ENCODE data around the gene SLF2. TPM values are rescaled to one million over a fixed set of nuclear protein-coding genes. Genes with fewer than 3 reads are reported as not detected.
A peak's percentile ranks its signal among the peaks of the same experiment; 100 is the strongest.

SLF2 gene
- total RNA-seq, 4 donors from 2014 or later = 22.1 to 32.4 (median 25.6) TPM

DNA sequence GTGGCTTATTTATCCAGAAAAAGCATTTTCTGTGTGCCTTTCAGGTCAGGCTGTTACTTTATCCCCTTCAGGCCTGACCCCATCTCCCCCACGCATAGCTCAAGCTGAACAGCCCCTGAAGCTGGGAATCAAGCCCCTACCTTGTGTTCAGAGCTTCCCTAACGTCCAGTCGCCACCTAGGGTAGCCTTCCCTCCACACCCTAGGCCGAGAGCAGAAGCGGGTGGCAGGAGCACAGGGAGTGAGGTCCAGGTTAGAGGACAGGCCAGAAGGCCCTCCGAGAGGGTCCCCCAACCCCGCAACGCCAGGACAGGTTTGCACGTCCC lies 56.1 kb downstream of the SLF2 start:
- Histone ChIP-seq H3K36me3 (peaks cover 0 to 29% of the 10 kb centered on the region in 2 donors), H3K9me3 (no peaks in the 10 kb centered on the region), H3K4me3 (peak overlapping the region; percentile 32 to 62), H3K4me1 (peaks cover 0 to 21% (median 11%) of the 10 kb centered on the region in 3 donors), H3K27ac (peak overlapping the region in 1 of 4 donors; percentile 54), H3K27me3 (no peaks in the 10 kb centered on the region)
- WGBS, 2 donors (ENCODE audit: low coverage in 1 of 2) = 20% methylated on average over 1 of the region's 9 CpGs; no CpG with 5 or more reads in 1 of the 2 donors
- ATAC-seq = peak; percentile 8
- no peak for TF ChIP-seq POLR2A (IDR thresholded peaks at IDR 0.05)
- no peak for TF ChIP-seq POLR2AphosphoS5 (IDR thresholded peaks at IDR 0.05)
- TF ChIP-seq, protein P1, sequence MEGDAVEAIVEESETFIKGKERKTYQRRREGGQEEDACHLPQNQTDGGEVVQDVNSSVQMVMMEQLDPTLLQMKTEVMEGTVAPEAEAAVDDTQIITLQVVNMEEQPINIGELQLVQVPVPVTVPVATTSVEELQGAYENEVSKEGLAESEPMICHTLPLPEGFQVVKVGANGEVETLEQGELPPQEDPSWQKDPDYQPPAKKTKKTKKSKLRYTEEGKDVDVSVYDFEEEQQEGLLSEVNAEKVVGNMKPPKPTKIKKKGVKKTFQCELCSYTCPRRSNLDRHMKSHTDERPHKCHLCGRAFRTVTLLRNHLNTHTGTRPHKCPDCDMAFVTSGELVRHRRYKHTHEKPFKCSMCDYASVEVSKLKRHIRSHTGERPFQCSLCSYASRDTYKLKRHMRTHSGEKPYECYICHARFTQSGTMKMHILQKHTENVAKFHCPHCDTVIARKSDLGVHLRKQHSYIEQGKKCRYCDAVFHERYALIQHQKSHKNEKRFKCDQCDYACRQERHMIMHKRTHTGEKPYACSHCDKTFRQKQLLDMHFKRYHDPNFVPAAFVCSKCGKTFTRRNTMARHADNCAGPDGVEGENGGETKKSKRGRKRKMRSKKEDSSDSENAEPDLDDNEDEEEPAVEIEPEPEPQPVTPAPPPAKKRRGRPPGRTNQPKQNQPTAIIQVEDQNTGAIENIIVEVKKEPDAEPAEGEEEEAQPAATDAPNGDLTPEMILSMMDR (IDR thresholded peaks at IDR 0.05) = no peak
- no peak for TF ChIP-seq EP300 (IDR thresholded peaks at IDR 0.05)

DNA sequence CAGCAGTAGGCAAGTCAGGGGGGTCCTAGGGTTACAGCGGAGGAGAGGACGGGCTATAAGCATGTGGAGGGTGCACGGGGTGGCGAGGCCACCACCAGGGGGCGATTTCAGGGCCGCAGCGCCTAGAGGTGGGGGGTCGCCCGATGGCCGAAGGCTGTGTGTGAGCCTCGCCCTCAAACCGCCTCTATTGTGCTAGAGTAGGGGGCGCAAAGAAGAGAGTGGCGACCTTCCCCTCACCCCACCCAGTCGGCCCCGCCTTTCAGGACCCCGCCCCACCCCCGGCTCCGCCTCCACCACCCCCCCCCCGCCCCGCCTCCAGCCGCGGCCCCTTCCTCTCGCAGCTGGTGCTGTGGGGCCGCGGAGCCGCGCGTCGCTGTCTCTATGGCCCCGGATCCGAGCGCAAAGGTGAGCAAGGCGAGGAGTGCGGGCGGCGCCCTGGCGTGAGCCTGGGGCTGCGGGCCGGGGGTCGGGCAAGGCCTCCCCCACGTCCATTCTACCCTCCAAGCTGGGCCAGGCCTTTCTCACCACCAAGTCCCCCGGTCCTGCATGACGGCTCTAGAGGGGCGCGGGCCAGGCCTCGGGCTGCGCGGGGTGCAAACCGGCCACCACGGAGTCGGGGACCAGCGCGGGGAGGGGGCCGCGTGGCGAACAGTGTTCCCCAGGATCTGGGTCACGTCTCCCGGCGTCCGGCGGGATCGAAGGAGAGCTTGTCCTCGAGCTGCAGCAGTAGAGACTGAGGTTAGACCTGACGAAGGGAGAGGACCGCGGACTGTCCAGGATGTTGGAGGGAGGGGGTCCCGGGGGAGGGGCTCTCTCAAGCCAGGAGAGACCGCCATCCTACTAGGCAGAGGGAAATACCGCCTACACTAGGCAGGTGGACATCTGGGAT lies 56.7 kb downstream of the SLF2 start, which contains the start of gene SEMA4G:
SEMA4G (plus strand) TSS at position 318 of the 889 bp plus-strand sequence. CDS start 3,409 bp downstream, outside the sequence.
- H3K4me3 ChIP-seq = peak within 1 kb of the TSS; percentile 32 to 62
- H3K36me3 ChIP-seq = peaks cover 0 to 23% of the 10 kb centered on the region in 2 donors
- ATAC-seq = peak; percentile 85
- TF ChIP-seq, protein P1 (IDR thresholded peaks at IDR 0.05) = peak in 3 of 4 experiments; percentile 53 to 81 (median 69)
- TF ChIP-seq EP300 (IDR thresholded peaks at IDR 0.05) = no peak
- no peak for TF ChIP-seq POLR2A (IDR thresholded peaks at IDR 0.05)
- TF ChIP-seq POLR2AphosphoS5 (IDR thresholded peaks at IDR 0.05) = no peak
- WGBS, 2 donors (ENCODE audit: low coverage in 1 of 2) = 20 to 33% methylated on average over 1 to 3 of the region's 70 CpGs
- no peaks in the 10 kb centered on the region for H3K9me3 ChIP-seq
- peak within 1 kb of the TSS in 2 of 4 donors; percentile 4 to 54 for H3K27ac ChIP-seq
- peaks cover 0 to 21% (median 11%) of the 10 kb centered on the region in 3 donors for H3K4me1 ChIP-seq
- no peaks in the 10 kb centered on the region for H3K27me3 ChIP-seq

DNA sequence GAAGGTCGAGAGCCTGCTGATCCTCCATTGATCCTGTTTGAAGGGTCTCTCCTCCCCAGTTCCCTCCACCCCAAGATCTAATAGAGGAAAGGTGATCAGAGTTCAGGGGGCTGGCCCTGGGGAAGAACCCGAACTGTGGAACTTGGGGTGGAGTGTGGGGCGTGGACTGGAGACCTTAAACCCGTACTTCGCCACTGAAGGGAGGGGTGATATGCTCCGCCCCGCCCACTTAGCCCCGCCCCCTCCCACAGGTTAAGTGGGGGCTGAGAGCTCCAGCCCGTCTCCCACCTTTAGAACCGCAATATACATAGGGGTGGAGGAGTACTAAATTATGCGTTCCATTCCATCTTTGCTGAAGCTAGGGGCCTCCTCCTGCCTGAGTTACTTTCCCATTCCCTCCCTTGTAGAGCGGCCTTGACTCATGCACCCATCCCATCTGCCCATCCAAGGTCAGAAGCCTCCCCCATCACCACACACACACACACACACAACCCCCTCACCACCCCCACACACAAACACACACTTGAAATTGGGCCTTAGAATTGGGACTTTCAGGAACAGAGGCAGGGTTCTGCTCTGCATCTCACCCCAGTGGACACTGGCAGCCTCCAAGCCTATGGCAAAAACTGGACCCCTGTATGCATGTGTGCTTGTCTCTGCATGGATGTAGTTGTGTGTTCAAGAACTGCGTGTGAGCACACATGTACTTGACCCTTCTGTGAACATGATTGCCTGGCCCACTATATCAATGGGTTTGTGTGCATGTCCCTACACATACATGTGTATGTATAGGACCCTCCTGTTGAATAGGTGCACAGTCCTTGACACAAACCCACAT lies 57.5 kb downstream of the SLF2 start:
- peak overlapping the region in 1 of 2 donors; percentile 62 for H3K4me3 ChIP-seq
- WGBS, 2 donors (ENCODE audit: low coverage in 1 of 2) = 25% methylated on average over 4 of the region's 13 CpGs; no CpG with 5 or more reads in 1 of the 2 donors
- no peak for ATAC-seq
- no peak for TF ChIP-seq POLR2AphosphoS5 (IDR thresholded peaks at IDR 0.05)
- no peak for TF ChIP-seq POLR2A (IDR thresholded peaks at IDR 0.05)
- TF ChIP-seq, protein P1 (IDR thresholded peaks at IDR 0.05) = no peak
- no peak for TF ChIP-seq EP300 (IDR thresholded peaks at IDR 0.05)
- H3K4me1 ChIP-seq = peaks cover 0 to 21% (median 11%) of the 10 kb centered on the region in 3 donors
- H3K9me3 ChIP-seq = no peaks in the 10 kb centered on the region
- peak overlapping the region in 1 of 4 donors; percentile 4 for H3K27ac ChIP-seq
- no peaks in the 10 kb centered on the region for H3K27me3 ChIP-seq
- H3K36me3 ChIP-seq = peaks cover 0 to 16% of the 10 kb centered on the region in 2 donors

DNA sequence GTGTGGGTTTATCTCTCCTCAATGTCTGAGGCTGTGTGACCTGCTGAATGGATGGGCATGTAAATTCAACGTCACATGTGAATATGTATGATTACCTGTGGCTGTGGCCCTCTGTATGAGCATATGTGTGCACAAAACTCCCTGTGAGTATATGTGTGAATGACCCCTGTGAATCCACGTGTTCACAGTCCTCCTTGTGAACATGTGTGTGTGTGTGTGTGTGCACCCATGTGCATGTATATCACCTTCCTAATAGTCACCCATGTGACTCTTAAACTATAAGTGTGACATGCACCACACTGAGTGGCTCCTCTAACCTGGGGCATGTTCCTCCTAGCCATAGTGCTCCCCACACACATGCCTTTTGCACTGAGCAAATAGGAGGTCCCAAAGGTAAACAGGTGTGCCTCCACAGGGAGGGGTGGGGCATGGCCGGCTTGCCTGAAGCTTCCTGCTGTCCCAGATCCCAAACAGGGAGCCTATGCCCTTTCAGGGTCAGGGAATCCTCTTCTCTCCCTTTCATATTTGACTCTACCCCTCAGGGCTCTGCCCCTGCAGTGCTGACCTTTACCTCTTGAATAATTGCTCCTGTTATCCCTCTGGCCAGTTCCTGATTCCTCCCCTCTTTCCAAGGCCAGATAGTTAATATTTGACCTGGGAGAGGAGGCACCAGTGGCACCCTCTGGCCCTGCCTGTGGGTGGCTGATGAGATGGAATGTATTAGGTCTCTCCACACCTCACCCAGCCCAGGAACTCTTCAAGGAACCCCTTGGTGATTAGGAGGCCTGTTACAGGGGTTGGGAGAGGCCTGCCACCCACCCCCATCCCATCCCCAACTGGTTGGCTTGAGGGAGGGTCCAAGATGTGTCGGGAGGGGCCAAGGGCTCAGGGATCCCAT lies 58.4 kb downstream of the SLF2 start:
- H3K27ac ChIP-seq = no peak overlapping the region
- H3K9me3 ChIP-seq = no peaks in the 10 kb centered on the region
- H3K27me3 ChIP-seq = no peaks in the 10 kb centered on the region
- H3K4me1 ChIP-seq = peaks cover 0 to 21% (median 11%) of the 10 kb centered on the region in 3 donors
- TF ChIP-seq, protein P1 (IDR thresholded peaks at IDR 0.05) = no peak
- TF ChIP-seq EP300 (IDR thresholded peaks at IDR 0.05) (no peak), POLR2A (IDR thresholded peaks at IDR 0.05) (no peak), POLR2AphosphoS5 (IDR thresholded peaks at IDR 0.05) (no peak)
- WGBS, 2 donors (ENCODE audit: low coverage in 1 of 2) = 67% methylated on average over 3 of the region's 4 CpGs; no CpG with 5 or more reads in 1 of the 2 donors
- no peak overlapping the region for H3K4me3 ChIP-seq
- H3K36me3 ChIP-seq = peaks cover 0 to 7% of the 10 kb centered on the region in 2 donors
- ATAC-seq = no peak
